ENCODE measurements around the gene LHX1. TPM values are rescaled to one million over a fixed set of nuclear protein-coding genes. Genes with fewer than 3 reads are reported as not detected.

Gene LHX1
- total and polyA plus RNA-seq, 4 donors, result not detected

GRCh38 chr17:36919407-36919968 lies 17.8 kb upstream of the LHX1 start:
- no peaks in the 10 kb centered on the region for H3K36me3 ChIP-seq (ENCODE audit: control insufficient read depth in 4 of 4, insufficient read depth in 3 of 4, low read depth in 1 of 4, low read length in 3 of 4)
- H3K9ac ChIP-seq (ENCODE audit: low read depth in 1 of 2, low read length in 2 of 2), result no peak overlapping the region
- H3K9me3 ChIP-seq (ENCODE audit: control insufficient read depth in 4 of 4, low read length in 3 of 4), result no peaks in the 10 kb centered on the region
- H3K27ac ChIP-seq (ENCODE audit: low read depth in 1 of 2, low read length in 2 of 2), result no peak overlapping the region
- TF ChIP-seq HNF4G (IDR thresholded peaks at IDR 0.05), result no peak
- TF ChIP-seq YY1 (IDR thresholded peaks at IDR 0.05), result no peak
- TF ChIP-seq HNF4A (conservative IDR thresholded peaks at IDR 0.05), result no peak
- TF ChIP-seq REST (IDR thresholded peaks at IDR 0.05), result no peak
- no peak for TF ChIP-seq NR2F2 (IDR thresholded peaks at IDR 0.05)
- no peak for DNase-seq (ENCODE audit: low spot score)
- H3K4me1 ChIP-seq (ENCODE audit: control insufficient read depth in 4 of 4, insufficient read depth in 4 of 4, low read length in 3 of 4), result no peaks in the 10 kb centered on the region
- peaks cover 0 to 3% (median 0%) of the 10 kb centered on the region in 4 donors for H3K27me3 ChIP-seq (ENCODE audit: control insufficient read depth in 4 of 4, insufficient read depth in 4 of 4, low read length in 3 of 4)
- no peak overlapping the region for H3K4me3 ChIP-seq (ENCODE audit: low read depth in 1 of 3, low read length in 3 of 3)
- 75% methylated on average over 7 of the region's 7 CpGs for WGBS

DNA sequence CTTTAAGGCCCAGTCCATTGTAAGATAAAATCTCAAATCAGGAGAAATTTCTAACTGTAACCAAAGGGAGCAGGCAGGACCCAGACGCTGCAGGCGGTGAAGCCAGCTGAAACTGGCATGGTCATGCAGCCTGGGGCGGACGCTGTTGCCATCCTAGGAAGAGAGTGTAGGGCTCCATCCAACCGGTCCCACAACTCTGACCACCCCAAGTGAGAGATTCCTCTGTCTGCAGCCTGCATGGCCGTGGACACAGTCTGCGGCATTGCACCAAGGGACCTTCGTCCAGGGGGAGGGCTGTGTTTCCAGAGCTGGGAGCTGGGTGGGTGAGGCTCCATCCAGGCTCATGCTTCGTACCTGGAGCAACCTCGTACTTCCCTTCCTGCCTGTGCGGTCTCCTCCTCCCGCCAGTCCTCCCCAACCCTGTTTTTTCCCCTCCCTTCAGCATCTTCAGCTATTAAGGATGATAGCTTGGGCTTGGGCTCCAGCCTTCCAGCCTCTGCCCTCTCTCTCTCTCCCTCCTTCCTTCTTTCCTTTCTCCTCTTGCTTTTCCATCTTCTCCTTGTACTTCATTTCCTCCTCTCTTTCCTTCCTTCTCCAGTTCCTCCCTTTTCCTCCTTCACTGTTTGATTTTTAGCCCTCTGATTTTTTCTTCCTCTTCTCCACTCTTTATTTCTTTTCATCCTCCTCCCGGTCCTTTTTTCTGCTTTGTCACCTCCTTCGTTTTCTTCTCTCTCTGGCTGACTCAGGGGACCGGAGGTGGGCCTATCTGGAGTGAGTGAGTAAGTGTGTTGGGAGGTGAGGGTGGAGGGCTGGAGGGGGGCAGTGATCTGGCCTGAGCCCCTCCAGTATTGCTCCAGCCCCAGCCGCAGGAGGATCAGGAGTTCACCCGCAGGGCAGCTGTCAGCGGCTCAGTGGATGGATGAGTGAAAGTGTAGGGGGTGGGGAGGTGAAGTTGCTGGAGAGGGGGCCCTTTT lies 17.0 kb upstream of the LHX1 start:
- TF ChIP-seq GABPA (IDR thresholded peaks at IDR 0.05 in 1 of 2, conservative IDR thresholded peaks at IDR 0.05 in 1 of 2), result no peak
- TF ChIP-seq ATF3 (IDR thresholded peaks at IDR 0.05), result no peak
- no peak for TF ChIP-seq HNF4A (conservative IDR thresholded peaks at IDR 0.05)
- TF ChIP-seq HNF4G (IDR thresholded peaks at IDR 0.05), result no peak
- no peak for TF ChIP-seq NR2F2 (IDR thresholded peaks at IDR 0.05)
- TF ChIP-seq JUND (IDR thresholded peaks at IDR 0.05), result no peak
- no peak for TF ChIP-seq ZBTB33 (IDR thresholded peaks at IDR 0.05)
- TF ChIP-seq TAF1 (conservative IDR thresholded peaks at IDR 0.05), result no peak
- no peak for TF ChIP-seq REST (IDR thresholded peaks at IDR 0.05)
- no peak for TF ChIP-seq RAD21 (IDR thresholded peaks at IDR 0.05)
- TF ChIP-seq FOXA1 (IDR thresholded peaks at IDR 0.05), result no peak
- TF ChIP-seq YY1 (IDR thresholded peaks at IDR 0.05), result no peak
- TF ChIP-seq RXRA (IDR thresholded peaks at IDR 0.05), result no peak
- TF ChIP-seq EGR1 (IDR thresholded peaks at IDR 0.05; ENCODE audit: low read depth in 2 of 2), result no peak
- TF ChIP-seq, protein P1, sequence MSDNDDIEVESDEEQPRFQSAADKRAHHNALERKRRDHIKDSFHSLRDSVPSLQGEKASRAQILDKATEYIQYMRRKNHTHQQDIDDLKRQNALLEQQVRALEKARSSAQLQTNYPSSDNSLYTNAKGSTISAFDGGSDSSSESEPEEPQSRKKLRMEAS (IDR thresholded peaks at IDR 0.05), result no peak
- no peak for TF ChIP-seq FOXA2 (IDR thresholded peaks at IDR 0.05)
- TF ChIP-seq, protein P2, sequence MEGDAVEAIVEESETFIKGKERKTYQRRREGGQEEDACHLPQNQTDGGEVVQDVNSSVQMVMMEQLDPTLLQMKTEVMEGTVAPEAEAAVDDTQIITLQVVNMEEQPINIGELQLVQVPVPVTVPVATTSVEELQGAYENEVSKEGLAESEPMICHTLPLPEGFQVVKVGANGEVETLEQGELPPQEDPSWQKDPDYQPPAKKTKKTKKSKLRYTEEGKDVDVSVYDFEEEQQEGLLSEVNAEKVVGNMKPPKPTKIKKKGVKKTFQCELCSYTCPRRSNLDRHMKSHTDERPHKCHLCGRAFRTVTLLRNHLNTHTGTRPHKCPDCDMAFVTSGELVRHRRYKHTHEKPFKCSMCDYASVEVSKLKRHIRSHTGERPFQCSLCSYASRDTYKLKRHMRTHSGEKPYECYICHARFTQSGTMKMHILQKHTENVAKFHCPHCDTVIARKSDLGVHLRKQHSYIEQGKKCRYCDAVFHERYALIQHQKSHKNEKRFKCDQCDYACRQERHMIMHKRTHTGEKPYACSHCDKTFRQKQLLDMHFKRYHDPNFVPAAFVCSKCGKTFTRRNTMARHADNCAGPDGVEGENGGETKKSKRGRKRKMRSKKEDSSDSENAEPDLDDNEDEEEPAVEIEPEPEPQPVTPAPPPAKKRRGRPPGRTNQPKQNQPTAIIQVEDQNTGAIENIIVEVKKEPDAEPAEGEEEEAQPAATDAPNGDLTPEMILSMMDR (IDR thresholded peaks at IDR 0.05; ENCODE audit: low read depth, low read length, missing input control), result no peak
- TF ChIP-seq SP1 (IDR thresholded peaks at IDR 0.05), result no peak
- Histone ChIP-seq H3K36me3 (ENCODE audit: control insufficient read depth in 4 of 4, insufficient read depth in 3 of 4, low read depth in 1 of 4, low read length in 3 of 4) (no peaks in the 10 kb centered on the region), H3K9me3 (ENCODE audit: control insufficient read depth in 4 of 4, low read length in 3 of 4) (no peaks in the 10 kb centered on the region), H3K4me3 (ENCODE audit: low read depth in 1 of 3, low read length in 3 of 3) (no peak overlapping the region), H3K27ac (ENCODE audit: low read depth in 1 of 2, low read length in 2 of 2) (no peak overlapping the region), H3K27me3 (ENCODE audit: control insufficient read depth in 4 of 4, insufficient read depth in 4 of 4, low read length in 3 of 4) (peaks cover 0 to 3% (median 0%) of the 10 kb centered on the region in 4 donors), H3K9ac (ENCODE audit: low read depth in 1 of 2, low read length in 2 of 2) (no peak overlapping the region), H3K4me1 (ENCODE audit: control insufficient read depth in 4 of 4, insufficient read depth in 4 of 4, low read length in 3 of 4) (no peaks in the 10 kb centered on the region)
- WGBS, result 32% methylated on average over 18 of the region's 18 CpGs
- DNase-seq (ENCODE audit: low spot score), result no peak
